ENCODE measurements around the gene CCDC15. TPM values are rescaled to one million over a fixed set of nuclear protein-coding genes. Genes with fewer than 3 reads are reported as not detected.

Gene CCDC15
- total RNA-seq, 1 donor from 2014 or later = 2.5 TPM

DNA sequence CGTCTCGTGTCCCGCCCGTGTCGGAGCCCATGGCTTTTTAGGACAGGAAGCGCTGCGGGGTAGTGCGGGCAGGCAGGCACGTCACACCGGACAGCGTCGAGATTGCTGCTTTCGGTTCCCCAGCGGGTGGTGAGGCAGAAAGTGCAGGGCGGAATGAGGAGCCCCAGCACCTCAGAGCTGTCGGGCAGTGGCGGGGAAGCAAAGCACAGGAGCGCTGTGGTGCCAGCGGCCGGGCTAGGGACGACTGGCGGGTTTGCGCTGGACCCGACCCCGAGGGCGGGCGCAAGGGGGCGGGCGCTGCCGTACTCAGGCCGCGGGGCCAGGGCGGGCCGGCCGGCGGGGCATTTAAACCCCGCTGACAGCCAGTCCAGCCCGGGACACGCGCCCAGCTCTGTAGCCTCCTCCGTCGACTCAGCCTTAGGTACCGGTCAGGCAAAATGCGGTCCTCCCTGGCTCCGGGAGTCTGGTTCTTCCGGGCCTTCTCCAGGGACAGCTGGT, 109.0 kb downstream of the CCDC15 start, which contains the start of gene SLC37A2:
Gene SLC37A2, plus strand, starts transcription at position 375 of the 498 bp plus-strand sequence. Its CDS starts 63 bp downstream, at position 438.
- no peak for DNase-seq (ENCODE audit: extremely low read depth, low read depth, low spot score)

DNA sequence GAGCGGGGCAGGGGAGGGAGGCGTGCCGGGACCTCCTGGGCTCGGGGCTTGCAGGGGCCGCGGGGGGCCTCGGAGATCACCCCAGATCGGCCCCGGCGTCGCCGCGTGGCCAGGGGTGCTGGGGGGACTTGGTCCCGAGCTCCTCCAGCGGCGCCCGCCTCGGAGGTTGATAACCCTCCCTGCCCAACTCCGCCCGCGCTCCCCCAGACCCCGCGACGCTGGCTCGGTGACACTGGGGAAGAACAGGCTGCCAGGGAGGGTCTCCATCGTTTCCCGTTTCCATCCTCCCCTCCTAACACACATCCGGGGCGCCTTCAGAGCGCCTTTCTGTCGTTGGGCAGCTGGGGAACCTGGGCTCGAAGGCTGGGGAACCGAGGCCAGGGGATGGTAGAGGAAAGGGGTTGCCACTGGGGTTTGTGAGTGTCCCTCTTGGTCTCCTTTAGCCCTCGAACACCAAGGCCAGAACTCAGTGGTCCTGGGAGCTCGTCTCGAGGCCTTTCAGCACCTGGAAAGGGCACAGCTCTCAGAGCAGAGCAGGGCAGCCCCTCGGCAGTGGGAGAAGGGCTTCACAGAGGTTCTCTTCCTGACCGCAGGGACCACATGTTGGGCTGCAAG, 109.5 kb downstream of the CCDC15 start:
- no peak for DNase-seq (ENCODE audit: extremely low read depth, low read depth, low spot score)

- DNase-seq (ENCODE audit: extremely low read depth, low read depth, low spot score) = no peak
Measured at GRCh38 chr11:125064070-125064469, 110.1 kb downstream of the CCDC15 start.

DNA sequence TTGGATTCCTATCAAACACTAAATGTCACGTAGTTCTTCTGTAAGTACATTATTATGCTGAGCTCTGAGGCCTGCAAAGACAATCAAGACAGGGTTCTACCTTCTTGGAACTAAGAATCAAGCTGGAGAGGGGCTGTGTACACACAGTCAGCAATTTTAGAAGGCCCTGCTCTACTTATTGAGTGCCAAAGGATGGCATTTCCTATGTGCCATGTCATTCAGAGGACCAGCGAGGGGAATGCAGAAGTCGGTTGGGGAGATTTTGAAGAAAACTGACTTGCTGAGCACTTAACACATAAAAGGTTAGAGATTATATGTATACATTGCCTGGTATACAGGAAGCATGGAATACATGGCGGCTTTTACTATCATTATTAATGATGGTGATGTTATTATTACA, 114.4 kb downstream of the CCDC15 start:
- no peak for DNase-seq (ENCODE audit: extremely low read depth, low read depth, low spot score)

GRCh38 chr11:125069008-125069407, 115.0 kb downstream of the CCDC15 start:
- no peak for DNase-seq (ENCODE audit: extremely low read depth, low read depth, low spot score)

- no peak for DNase-seq (ENCODE audit: extremely low read depth, low read depth, low spot score)
Measured at GRCh38 chr11:125069796-125070195, 115.8 kb downstream of the CCDC15 start.

- no peak for DNase-seq (ENCODE audit: extremely low read depth, low read depth, low spot score)
Measured at GRCh38 chr11:125070699-125071254, 116.8 kb downstream of the CCDC15 start.

DNA sequence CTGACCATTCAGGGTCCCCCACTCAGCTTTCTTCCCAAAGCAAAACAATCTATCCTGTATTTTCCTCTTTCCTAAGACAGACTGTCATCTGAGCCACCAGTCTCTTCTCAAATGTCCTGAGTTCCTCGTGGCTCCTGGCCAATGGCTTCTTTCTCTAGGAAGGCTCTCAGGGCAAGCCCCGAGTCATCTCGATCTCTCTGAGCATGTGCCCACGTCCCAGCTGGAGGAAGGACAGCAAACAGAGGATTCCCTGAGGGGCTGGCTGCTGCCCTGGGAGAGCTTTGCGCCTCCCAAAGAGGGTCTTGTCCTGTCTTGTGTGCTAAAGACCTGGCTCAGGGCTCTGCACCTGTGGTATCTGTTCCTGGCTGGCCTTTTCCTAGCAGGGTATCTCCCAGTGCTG, 117.4 kb downstream of the CCDC15 start:
- DNase-seq (ENCODE audit: extremely low read depth, low read depth, low spot score) = no peak

DNA sequence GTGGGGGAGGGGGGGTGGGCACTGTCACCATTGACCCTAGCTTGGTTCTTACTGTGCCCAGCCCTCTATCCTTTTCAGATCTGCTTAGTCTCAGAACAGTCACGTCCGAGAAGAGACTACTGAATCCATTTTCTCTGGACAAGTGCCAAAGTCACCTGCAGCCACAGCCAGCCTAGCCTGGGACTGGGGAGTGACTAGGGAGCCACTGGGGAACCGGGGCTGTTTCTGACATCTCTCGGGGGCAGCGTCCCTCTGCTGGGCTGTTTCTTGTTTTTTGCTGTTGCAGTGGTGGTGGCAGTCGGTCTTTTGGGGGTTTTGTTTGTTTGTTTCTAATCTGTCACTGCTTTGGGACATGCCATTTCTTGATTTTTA, 117.8 kb downstream of the CCDC15 start:
- DNase-seq (ENCODE audit: extremely low read depth, low read depth, low spot score) = no peak

DNA sequence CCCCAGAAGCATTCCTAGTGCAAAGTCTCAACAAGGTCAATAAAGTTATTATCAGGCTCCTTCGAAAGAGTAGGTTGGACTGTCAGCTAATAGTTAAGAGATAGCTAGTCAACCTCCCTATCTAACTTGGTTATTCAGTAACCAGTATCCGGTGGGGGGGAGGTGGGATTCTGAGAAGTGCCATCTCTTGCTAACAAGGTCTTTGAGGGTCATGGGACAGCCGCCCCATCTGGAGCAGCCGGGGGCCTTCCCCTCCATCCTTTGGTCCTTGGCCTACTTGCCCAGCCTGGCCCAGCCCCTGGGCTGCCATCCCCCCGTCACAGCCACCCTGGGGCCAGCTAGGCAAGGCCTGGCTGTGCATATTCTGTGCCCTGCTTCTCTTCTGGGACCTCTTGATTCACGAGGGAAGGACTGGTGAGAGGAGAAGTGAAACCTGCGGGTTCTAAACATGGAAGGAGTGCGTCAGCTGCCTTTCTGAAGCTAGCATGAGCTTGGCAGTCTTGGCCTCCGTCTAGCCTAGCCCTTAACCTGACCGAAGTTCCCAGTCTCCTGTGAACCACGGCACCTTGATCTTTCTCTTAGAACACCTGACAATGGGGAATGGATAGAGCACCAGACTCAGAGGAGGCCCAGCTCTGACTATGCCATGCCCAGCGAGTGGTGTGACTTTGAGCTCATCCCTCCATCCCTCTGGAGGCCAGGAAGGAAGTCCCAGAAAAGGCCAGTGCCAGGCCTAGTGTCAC, 118.4 kb downstream of the CCDC15 start:
- no peak for DNase-seq (ENCODE audit: extremely low read depth, low read depth, low spot score)

DNA sequence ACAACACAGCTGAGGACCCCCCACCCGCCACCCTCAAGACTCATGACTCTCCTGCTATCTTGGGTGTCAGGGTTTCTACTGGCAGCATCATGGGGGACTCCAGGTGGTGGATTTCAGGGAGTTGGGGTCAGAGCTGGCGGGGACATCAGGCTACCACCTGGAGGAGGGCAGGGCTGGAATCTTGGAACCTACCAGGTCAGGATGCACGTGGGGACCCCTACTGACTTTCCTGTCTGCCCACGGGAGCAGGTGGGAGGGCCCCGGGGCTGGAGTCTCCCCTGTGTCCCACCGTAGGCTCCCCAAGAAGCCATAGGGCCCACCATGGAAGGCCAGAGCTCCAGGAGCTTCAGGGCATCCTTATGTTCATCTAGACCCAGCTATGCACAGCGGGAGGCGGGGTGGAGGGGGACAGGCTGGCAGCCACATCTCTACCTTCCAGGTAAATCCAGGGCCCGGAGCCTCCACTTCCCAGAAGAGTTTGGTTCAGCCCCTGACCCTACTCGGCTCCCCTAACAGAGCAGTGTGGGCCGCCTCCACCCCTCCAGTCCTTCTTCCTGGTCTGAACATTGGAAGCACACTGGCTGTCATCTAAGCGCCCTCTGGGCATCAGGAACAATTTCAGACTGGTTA, 119.1 kb downstream of the CCDC15 start:
- no peak for DNase-seq (ENCODE audit: extremely low read depth, low read depth, low spot score)

- no peak for DNase-seq (ENCODE audit: extremely low read depth, low read depth, low spot score)
Measured at GRCh38 chr11:125073616-125074483, 119.8 kb downstream of the CCDC15 start.

GRCh38 chr11:125074511-125075241, 120.7 kb downstream of the CCDC15 start:
- no peak for DNase-seq (ENCODE audit: extremely low read depth, low read depth, low spot score)

DNA sequence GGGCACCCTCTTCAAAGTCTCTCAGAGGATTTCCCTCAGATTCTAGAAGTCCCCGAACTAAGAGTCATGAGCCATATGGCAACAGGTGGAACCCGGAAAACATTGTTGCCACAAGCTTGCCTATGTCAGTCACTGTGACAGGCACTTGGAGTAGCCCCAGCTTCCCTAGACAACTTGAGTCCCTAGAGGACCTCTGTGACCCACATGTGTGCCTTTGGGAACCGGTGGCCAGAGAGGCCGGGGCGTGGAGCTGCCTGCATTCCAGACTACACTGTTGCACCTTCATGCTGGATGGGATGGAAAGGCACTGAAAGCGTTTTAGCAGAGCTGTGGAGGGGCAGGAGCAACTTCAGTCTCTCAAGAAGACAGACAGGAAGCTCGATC, 121.2 kb downstream of the CCDC15 start:
- no peak for DNase-seq (ENCODE audit: extremely low read depth, low read depth, low spot score)

DNA sequence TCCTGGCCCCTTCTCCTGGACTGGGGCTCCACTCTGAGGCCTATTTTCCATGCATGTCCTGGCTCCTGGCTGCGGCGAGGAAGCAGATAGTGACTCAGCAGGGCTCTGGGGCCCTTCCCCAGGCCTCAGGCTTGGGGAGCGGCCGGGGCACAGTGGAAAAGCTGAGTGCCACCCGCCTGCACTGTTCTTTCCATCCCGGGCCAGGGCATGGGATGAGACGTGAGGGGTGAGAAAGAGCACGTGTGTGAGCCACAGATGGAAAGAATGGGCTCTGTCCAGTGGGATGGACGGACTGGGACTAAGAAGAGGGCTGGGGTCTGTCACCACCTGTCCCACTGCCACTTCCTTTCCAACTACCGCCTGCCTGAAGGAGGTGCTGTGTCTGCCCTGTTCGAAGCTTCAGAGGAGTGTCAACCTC, 121.9 kb downstream of the CCDC15 start:
- no peak for DNase-seq (ENCODE audit: extremely low read depth, low read depth, low spot score)

GRCh38 chr11:125076378-125076945, 122.5 kb downstream of the CCDC15 start:
- no peak for DNase-seq (ENCODE audit: extremely low read depth, low read depth, low spot score)

GRCh38 chr11:125078016-125078415, 124.0 kb downstream of the CCDC15 start:
- DNase-seq (ENCODE audit: extremely low read depth, low read depth, low spot score) = no peak

GRCh38 chr11:125078516-125079140, 124.6 kb downstream of the CCDC15 start:
- no peak for DNase-seq (ENCODE audit: extremely low read depth, low read depth, low spot score)
